ENCODE results near the gene TSFM.

TSFM gene

GRCh38 chr12:57783861-57784260, 1.3 kb downstream of the TSFM start:
- H3K27ac ChIP-seq = no peak overlapping the region
- TF ChIP-seq CTCF (IDR thresholded peaks at IDR 0.05) (no peak), ZFX (IDR thresholded peaks at IDR 0.05; ENCODE audit: borderline replicate concordance) (no peak)

- no peak overlapping the region for H3K27ac ChIP-seq
- TF ChIP-seq CTCF (IDR thresholded peaks at IDR 0.05) (no peak), ZFX (IDR thresholded peaks at IDR 0.05; ENCODE audit: borderline replicate concordance) (no peak)
Observed at GRCh38 chr12:57793920-57794319, 11.3 kb downstream of the TSFM start.

GRCh38 chr12:57795354-57795753, 12.8 kb downstream of the TSFM start:
- TF ChIP-seq CTCF (IDR thresholded peaks at IDR 0.05) = no peak
- no peak for TF ChIP-seq ZFX (IDR thresholded peaks at IDR 0.05; ENCODE audit: borderline replicate concordance)
- no peak overlapping the region for H3K27ac ChIP-seq

- H3K27ac ChIP-seq = no peak overlapping the region
- TF ChIP-seq ZFX (IDR thresholded peaks at IDR 0.05; ENCODE audit: borderline replicate concordance) = no peak
- no peak for TF ChIP-seq CTCF (IDR thresholded peaks at IDR 0.05)
Observed at GRCh38 chr12:57796996-57797395, 14.4 kb downstream of the TSFM start.

- TF ChIP-seq CTCF (IDR thresholded peaks at IDR 0.05) (no peak), ZFX (IDR thresholded peaks at IDR 0.05; ENCODE audit: borderline replicate concordance) (no peak)
- H3K27ac ChIP-seq = no peak overlapping the region
Observed at GRCh38 chr12:57797933-57798332, 15.3 kb downstream of the TSFM start.

- TF ChIP-seq CTCF (IDR thresholded peaks at IDR 0.05) = no peak
- no peak for TF ChIP-seq ZFX (IDR thresholded peaks at IDR 0.05; ENCODE audit: borderline replicate concordance)
- no peak overlapping the region for H3K27ac ChIP-seq
Observed at GRCh38 chr12:57800965-57801364, 18.4 kb downstream of the TSFM start.

GRCh38 chr12:57802607-57803006, 20.0 kb downstream of the TSFM start:
- TF ChIP-seq ZFX (IDR thresholded peaks at IDR 0.05; ENCODE audit: borderline replicate concordance) (no peak), CTCF (IDR thresholded peaks at IDR 0.05) (no peak)
- H3K27ac ChIP-seq = no peak overlapping the region

All from 22Rv1 (cell line).